GM20000 (cell line): Measurements from ENCODE around the gene HHAT.

Experiments used
- DNase-seq: peaks from one replicate; pipeline ENCODE4 v3.0.0; 2012; ENCODE audit warnings: low spot score
- CTCF ChIP-seq: IDR thresholded peaks from 2 replicates; pipeline ENCODE4 v1.5.1; 2012; ENCODE audit warnings: mild to moderate bottlenecking, control low read depth; ENCODE audit errors: extremely low read depth, missing control alignments

HHAT gene

DNA sequence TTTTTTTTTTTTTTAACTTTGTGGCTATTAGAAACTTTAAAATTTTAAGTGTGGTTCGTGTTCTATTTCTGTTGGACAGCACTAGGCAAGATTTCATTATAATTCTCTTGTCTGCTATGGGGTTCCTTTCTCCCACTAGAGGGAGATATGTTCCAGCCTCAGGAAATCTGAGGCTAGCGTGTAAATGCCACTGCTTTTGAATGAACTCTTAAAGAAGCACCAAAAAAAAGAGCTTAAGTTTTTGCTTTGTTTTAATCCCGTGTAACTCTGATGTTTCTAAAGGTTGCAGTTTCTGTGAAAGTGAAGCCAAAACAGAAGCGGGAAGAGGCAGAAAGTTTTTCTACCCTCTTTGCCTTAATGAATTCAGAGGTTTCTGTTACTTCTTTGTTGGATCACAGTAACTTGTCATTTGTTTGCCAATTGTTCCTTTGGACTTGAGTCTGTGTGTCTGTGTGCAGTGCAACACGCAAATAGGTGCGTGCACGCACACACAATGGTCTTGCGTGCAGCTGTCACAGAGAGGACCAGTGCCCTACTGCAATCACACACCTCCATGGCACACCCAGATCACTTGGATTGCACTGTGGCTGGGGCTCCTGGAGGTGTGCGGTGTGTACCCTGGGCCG is 32.3 kb downstream of the HHAT start:
- DNase-seq = peak; percentile 32
- peak; percentile 10 for TF ChIP-seq CTCF

- TF ChIP-seq CTCF = no peak
- no peak for DNase-seq
Observed at GRCh38 chr1:210361665-210362064, 33.0 kb downstream of the HHAT start.

GRCh38 chr1:210362526-210362925 is 33.8 kb downstream of the HHAT start:
- no peak for TF ChIP-seq CTCF
- no peak for DNase-seq

DNA sequence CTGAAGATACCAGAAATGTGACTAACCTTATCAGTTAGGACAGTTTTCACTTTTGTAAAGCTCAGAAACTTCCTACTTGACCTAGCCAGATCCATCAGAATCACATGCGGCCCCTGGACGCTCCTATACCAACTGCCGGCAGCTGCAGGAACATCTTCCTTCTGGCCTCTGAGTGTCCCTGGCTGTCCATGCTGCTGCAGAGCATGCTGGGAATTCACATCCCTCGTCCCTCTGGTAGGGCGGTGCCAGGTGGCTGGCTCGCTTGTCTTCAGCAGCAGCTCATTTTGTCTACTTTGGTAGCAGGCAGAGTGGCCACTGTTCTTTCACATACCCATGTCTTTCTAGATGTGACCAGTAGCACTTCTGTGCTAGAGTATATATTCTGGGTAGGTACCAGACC is 34.4 kb downstream of the HHAT start:
- TF ChIP-seq CTCF = no peak
- DNase-seq = no peak

DNA sequence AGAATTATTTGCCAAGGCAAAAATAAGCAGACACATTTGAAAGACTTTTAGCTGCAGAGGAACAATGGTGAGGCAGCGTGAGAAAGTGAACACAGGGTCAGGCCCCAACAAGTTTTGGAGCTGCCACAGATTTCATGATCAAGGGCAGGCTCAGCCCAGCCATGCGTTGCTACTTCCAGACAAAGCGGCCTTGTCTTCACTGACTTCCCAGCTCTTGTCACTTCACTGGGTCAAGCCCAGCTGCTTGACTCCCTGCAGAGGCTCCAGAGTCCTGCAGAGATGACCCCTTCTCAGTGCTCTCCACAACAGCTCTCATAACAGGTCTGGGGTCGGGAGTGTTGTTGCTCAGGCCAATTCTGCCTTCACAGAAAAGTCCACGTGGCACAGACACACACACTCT is 35.8 kb downstream of the HHAT start:
- no peak for TF ChIP-seq CTCF
- no peak for DNase-seq

GRCh38 chr1:210366767-210367166 is 38.1 kb downstream of the HHAT start:
- no peak for TF ChIP-seq CTCF

GRCh38 chr1:210367566-210367965 is 38.9 kb downstream of the HHAT start:
- no peak for TF ChIP-seq CTCF

More at GRCh38 chr1:210366767-210367166, 38.1 kb downstream of the HHAT start:
- no peak for DNase-seq

More at GRCh38 chr1:210367566-210367965, 38.9 kb downstream of the HHAT start:
- no peak for DNase-seq
